Measurements from ENCODE around the gene KRT84.
A peak's percentile ranks its signal among the peaks of the same experiment; 100 is the strongest.

The KRT84 gene

GRCh38 chr12:52414936-52415335, 29.5 kb upstream of the KRT84 start (continued):
- no peak for TF ChIP-seq ZFHX2 (tag by site-specific recombination; conservative IDR thresholded peaks at IDR 0.05)

GRCh38 chr12:52413782-52414345, 28.4 kb upstream of the KRT84 start:
- H3K36me3 ChIP-seq (ENCODE audit: control insufficient read depth in 2 of 2, insufficient read depth in 1 of 2, low read length in 2 of 2): no peaks in the 10 kb centered on the region
- no peaks in the 10 kb centered on the region for H3K4me1 ChIP-seq (ENCODE audit: control insufficient read depth, insufficient read depth, low read length)
- H3K27ac ChIP-seq (ENCODE audit: extremely low read depth, low read depth, low read length): no peak overlapping the region
- CTCF ChIA-PET: interaction anchor here (0.6 to 2.3 kb wide), 8 partner anchors 10 to 460 kb away, joined by 3 to 11 read pairs (median 4); no protein-coding TSS in a partner anchor
- no peak overlapping the region for H3K4me3 ChIP-seq (ENCODE audit: low read depth, low read length)
- no peaks in the 10 kb centered on the region for H3K9me3 ChIP-seq (ENCODE audit: control insufficient read depth, insufficient read depth, low read depth, low read length)
- TF ChIP-seq ZNF624 (tag by site-specific recombination; IDR thresholded peaks at IDR 0.05) (no peak), EGR2 (tag by site-specific recombination; IDR thresholded peaks at IDR 0.05; ENCODE audit: low read depth) (peak; percentile 17; the same call in 1 of the 2 replicates)
- POLR2A ChIA-PET: no interaction called here

DNA sequence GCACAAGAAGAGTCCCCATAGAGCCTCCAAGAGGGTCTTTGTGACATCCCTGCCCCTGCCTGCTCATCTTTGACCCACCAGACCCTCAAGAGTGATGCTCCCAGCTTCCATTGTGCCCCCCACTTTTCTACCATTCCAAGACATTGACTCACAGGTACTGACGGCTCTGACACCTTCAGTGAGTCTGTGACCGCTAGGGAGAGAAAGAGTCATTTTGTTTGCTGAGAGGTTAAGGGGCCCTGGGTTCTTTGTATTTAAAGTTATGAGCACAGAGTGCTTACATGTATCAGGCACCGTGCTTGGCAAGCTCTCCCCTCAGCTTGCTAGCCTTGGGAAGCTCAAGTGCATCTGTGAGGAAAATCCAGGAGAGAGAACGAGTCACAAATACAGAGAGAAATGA, 27.8 kb upstream of the KRT84 start:
- ChIA-PET POLR2A (no interaction called here), CTCF (interaction anchor here (0.6 to 2.3 kb wide), 11 partner anchors 9 to 461 kb away, joined by 3 to 11 read pairs (median 4); no protein-coding TSS in a partner anchor)
- Histone ChIP-seq H3K4me3 (ENCODE audit: low read depth, low read length) (no peak overlapping the region), H3K36me3 (ENCODE audit: control insufficient read depth in 2 of 2, insufficient read depth in 1 of 2, low read length in 2 of 2) (no peaks in the 10 kb centered on the region), H3K9me3 (ENCODE audit: control insufficient read depth, insufficient read depth, low read depth, low read length) (no peaks in the 10 kb centered on the region), H3K27ac (ENCODE audit: extremely low read depth, low read depth, low read length) (no peak overlapping the region), H3K4me1 (ENCODE audit: control insufficient read depth, insufficient read depth, low read length) (no peaks in the 10 kb centered on the region)
- TF ChIP-seq, protein P1, sequence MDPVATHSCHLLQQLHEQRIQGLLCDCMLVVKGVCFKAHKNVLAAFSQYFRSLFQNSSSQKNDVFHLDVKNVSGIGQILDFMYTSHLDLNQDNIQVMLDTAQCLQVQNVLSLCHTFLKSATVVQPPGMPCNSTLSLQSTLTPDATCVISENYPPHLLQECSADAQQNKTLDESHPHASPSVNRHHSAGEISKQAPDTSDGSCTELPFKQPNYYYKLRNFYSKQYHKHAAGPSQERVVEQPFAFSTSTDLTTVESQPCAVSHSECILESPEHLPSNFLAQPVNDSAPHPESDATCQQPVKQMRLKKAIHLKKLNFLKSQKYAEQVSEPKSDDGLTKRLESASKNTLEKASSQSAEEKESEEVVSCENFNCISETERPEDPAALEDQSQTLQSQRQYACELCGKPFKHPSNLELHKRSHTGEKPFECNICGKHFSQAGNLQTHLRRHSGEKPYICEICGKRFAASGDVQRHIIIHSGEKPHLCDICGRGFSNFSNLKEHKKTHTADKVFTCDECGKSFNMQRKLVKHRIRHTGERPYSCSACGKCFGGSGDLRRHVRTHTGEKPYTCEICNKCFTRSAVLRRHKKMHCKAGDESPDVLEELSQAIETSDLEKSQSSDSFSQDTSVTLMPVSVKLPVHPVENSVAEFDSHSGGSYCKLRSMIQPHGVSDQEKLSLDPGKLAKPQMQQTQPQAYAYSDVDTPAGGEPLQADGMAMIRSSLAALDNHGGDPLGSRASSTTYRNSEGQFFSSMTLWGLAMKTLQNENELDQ (tag by site-specific recombination; IDR thresholded peaks at IDR 0.05; ENCODE audit: low read depth): no peak
- TF ChIP-seq MYNN (tag by site-specific recombination; IDR thresholded peaks at IDR 0.05; ENCODE audit: borderline replicate concordance) (no peak), PRDM4 (tag by site-specific recombination; IDR thresholded peaks at IDR 0.05) (no peak), ZNF366 (tag by site-specific recombination; conservative IDR thresholded peaks at IDR 0.05) (no peak), YY2 (tag by site-specific recombination; IDR thresholded peaks at IDR 0.05) (no peak), ZNF473 (tag by site-specific recombination; IDR thresholded peaks at IDR 0.05) (no peak), ZSCAN23 (tag by site-specific recombination; IDR thresholded peaks at IDR 0.05) (no peak), HOXA7 (CRISPR knock-in tag; IDR thresholded peaks at IDR 0.05; ENCODE audit: borderline replicate concordance) (no peak), FEZF1 (tag by site-specific recombination; IDR thresholded peaks at IDR 0.05) (no peak), ZNF792 (tag by site-specific recombination; IDR thresholded peaks at IDR 0.05) (no peak), ZNF239 (tag by site-specific recombination; IDR thresholded peaks at IDR 0.05) (no peak), ZNF530 (tag by site-specific recombination; IDR thresholded peaks at IDR 0.05; ENCODE audit: low read depth) (no peak), ZNF558 (tag by site-specific recombination; IDR thresholded peaks at IDR 0.05) (no peak)
- TF ChIP-seq, protein P2, sequence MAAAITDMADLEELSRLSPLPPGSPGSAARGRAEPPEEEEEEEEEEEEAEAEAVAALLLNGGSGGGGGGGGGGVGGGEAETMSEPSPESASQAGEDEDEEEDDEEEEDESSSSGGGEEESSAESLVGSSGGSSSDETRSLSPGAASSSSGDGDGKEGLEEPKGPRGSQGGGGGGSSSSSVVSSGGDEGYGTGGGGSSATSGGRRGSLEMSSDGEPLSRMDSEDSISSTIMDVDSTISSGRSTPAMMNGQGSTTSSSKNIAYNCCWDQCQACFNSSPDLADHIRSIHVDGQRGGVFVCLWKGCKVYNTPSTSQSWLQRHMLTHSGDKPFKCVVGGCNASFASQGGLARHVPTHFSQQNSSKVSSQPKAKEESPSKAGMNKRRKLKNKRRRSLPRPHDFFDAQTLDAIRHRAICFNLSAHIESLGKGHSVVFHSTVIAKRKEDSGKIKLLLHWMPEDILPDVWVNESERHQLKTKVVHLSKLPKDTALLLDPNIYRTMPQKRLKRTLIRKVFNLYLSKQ (tag by site-specific recombination; IDR thresholded peaks at IDR 0.05; ENCODE audit: borderline replicate concordance): no peak

Measured in HEK293 (cell line).